Stimulated activated CD8-positive, alpha-beta memory T cell treated with anti-CD3 and anti-CD28 coated beads, Interleukin-12 subunit alpha, Interleukin-12 subunit beta, amount 100 ng/mL, for 24 hours (primary cell): ENCODE measurements around the gene FTCD.

Source experiments
- DNase-seq: peaks from one replicate; pipeline ENCODE4 v3.0.0-alpha.2; 2020; ENCODE audit errors: extremely low read depth

FTCD gene

DNA sequence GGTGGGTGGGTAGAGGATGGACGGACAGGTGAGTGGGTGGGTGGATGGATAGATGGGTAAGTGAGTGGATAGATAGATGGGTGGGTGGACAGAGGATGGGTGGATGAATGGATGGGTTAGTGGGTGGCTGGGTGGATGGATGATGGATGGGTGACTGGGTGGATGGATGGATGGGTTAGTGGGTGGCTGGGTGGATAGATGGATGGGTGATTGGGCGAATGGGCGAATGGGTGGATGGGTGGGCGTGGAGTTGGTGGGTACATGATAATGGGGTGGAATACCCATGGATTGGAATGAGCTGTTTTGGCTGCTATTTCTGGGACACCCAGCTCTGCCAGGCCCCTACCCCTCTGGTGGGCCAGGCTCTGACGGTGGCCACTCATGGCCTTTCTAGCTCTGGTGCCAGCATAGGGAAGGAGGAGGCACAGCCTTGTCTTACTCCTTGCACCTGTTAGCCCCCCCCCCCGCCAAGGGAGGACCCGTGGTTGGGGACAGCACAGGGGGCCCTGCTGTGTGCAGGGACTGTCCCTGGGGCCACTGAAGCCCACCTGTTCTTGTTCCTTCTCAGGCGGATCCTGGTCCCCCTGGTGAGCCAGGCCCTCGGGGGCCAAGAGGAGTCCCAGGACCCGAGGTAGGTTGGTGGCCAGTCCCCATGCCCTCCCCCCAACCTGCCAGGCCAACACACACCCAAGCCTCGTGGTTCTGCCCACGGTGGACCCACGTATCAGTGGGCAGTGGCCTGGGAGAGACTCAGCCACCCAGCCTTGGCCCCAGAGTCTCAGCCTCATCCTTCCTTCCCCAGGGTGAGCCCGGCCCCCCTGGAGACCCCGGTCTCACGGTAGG lies 31.1 kb downstream of the FTCD start:
- no peak for DNase-seq

GRCh38 chr21:46122758-46123683 lies 32.4 kb downstream of the FTCD start:
- DNase-seq: no peak

DNA sequence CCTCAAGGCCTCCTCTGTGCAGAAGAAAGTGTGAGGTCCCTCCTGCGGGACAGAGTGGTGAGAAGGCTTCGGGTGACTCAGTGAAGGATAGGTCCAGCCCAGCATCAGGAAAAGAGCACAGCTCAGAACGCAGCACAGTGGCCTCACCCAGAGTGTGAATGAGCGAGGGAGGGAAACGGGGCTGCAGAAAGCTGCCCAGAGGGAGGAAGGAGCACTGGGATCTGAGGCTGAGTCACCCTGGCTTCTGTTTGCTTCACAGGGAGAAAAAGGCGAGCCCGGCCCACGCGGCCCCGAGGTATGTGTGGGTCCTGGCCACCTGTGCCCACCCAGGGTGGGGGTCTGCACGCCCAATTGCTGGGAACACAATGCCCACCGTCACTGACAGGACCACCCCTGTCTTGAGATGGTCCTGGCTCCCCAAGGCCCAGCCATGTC lies 33.1 kb downstream of the FTCD start:
- DNase-seq: no peak

DNA sequence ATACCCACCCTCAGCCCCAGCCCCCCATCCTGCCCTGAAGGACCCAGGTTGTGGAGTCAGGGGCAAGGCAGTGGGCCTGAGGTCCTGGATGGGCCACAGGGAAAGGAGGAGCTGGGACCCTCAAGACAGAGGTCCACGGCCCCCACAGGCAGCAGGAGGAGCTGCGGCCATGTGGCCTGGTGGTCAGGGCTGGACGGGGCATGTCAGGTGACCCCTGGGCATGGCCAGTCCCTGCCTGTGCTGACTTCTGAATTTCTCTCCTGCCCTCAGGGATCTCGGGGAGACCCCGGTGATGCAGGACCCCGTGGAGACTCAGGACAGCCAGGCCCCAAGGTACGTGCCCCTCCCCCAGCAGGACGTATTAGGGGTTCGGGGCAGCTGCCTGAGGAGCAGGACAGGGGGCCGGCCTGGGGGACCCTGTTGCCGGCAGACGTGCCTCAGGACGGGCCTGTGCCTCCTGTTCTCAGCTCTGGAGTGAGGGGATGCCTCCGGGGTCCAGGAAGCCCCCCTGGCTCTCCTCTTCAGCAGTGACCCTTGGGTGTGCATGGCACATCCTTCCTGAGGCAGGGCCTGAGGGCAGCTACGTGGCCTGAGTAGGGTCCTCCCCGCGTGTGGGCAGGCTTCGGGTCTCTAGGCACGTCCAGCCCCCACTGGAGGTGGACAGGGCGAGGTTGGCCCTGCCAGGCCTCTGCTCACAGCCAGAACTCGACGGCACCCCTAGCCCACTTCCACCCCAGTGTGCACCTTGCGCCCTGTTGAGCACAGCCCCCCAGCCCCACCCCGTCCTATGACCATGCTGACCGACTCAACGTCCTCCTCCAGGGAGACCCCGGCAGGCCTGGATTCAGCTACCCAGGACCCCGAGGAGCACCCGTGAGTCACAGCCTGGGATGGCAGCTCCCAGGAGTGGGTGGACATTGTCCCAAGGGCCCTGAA lies 33.8 kb downstream of the FTCD start:
- DNase-seq: no peak

DNA sequence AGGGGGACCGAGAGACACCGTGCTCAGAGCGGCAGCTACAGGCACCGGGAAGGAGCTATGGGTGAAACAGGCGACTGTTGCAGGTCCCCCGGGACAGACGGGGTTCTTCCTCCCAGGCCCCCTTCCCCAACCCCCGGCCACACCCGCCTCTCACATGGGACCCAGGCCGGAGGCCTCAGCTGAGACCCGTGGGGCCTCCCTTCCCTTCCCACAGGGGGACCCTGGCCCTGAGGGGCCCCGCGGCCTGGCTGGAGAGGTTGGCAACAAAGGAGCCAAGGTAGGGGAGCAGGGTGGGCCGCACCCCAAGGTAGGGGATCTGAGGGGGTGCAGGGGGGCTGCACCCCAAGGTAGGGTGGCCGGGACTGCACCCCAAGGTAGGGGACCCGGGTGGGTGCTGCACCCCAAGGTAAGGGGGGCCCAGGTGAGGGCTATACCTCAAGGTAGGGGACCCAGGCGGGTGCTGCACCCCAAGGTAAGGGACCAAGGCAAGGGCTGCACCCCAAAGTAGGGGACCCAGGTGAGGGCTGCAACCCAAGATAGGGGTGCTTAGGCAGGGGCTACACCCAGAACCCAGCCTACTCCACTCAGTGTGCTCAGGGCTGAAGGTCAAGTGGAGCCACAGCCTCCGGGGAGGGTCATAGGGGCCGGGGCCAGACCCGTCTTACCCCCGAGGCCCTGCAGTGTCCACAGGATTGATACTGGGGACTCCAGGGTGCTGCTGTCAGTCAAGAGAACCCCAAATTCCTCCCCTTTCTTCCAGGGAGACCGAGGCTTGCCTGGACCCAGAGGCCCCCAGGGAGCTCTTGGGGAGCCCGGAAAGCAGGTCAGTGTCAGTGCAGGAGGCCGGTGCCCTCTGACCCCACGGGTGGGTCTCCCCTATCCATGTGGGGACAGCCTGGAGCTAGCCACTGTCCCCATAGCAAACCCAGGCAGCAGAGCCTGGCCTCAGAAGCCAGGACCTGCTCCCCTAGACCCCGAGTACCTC lies 34.8 kb downstream of the FTCD start:
- DNase-seq: no peak

GRCh38 chr21:46119637-46120271 lies 35.6 kb downstream of the FTCD start:
- DNase-seq: no peak

DNA sequence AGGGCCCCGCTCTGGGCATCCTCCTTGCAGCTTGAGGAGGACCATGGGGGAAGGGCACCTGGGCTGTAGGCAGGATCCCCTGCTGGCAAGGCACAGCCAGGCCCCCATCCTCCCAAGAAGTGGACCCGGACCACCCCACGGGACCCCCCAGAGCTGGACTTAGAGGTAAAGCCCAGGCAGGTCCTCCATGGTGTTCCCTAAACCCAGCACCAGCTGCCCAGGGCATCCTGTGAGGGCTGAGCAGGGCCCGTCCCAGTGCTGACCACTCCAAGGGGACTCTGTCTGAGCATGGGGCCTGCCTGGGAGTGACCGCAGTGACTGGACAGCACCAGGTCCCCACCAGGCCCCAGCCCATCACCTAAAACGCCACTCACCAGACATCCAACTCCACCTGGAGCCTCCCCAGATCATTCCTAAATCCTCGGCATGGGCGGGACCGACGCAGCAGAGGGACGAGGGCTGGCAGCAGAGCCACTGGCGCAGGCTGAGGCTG lies 36.2 kb downstream of the FTCD start:
- DNase-seq: no peak

DNA sequence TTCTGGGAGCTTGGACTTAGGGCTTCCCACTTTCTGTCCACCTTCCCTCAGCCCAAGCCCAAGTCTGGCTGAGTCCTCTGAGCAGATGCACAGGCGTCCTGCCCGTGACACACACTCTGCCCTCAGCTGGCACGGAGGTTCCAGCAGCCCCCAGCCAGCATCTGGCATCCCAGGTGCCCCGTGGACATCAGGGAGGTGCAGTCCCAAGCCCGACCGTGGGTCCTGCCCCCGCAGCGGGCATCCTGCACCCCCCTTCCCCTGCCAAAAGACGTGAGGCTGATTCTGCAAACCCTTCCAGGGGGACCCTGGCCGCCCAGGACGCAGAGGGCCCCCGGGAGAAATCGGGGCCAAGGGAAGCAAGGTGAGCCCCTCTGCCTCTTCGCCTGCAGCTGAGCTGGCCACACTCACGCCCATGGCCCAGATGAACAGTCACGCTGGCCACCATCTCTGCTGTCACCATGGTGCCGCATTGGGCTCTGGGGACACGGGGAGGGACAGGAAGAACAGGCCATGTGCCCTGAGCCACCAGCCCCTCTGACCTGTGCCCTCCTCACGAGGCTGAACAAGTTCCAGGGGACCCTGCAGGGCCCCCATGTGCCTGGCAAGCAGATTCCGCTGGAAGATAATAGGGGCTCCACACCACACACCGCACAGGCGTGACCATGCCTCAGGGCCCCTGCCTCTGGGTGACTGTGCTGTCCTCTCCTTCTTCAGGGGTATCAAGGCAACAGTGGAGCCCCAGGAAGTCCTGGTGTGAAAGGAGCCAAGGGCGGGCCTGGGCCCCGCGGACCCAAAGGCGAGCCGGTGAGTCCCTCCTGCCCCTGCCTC lies 36.8 kb downstream of the FTCD start:
- no peak for DNase-seq

- DNase-seq: no peak
Observed at GRCh38 chr21:46117586-46118315, 37.6 kb downstream of the FTCD start.

DNA sequence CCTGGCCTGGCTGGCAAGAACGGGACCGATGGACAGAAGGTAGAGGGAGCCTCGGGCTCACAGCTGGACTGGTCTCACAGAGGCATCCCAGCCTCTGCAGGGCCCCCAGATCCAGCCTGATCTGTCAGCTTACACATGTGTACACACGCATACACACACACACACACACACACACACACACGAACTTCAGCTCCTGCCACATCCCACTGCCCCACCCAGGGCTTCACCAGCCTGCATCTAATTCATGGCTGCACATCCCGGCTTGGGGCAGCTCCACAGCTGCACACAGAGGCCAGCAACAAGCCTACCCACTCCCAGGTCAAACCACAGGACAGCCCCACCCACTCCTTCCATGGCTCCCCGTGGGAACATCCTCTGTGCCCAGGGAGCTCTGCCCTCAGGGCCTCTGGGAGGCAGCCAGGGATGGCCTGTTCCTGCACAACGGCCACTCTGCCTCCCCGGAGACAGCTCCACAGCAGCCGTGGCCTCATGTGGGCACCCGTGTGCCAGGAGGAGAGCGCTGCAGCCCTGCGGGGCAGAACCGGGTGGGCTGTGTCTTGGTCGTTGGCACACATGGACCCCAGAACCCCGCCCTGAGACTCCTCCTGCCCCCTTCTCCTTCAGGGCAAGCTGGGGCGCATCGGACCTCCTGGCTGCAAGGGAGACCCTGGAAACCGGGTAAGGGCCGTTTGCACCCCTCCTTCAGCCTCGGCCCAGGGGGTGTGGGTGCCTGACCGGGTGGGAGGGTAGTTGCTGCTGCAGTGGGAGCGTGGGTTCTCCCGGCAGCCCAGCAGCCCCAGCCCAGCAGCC lies 38.4 kb downstream of the FTCD start:
- DNase-seq: no peak

GRCh38 chr21:46116189-46116775 lies 39.1 kb downstream of the FTCD start:
- no peak for DNase-seq

- no peak for DNase-seq
Observed at GRCh38 chr21:46115441-46116188, 39.8 kb downstream of the FTCD start.

DNA sequence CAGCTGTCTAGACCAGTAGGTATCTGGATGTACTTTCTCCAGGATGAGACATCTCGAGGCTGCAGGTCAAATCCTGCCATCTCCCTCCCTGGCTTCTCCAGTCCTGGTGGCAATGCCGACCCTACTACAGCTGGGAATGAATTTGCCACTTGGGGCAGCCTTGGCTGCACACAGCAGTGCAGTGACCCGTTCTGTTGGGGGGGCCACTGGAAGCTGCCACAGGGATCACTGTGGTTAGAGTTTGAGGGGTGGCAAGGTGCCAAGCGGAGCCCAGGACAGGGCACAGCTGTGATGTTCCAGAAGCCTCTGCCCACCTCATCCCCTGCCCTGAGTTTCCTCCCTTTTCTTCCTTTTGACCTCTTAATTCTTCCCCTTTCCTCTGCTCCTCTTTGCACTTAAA lies 40.4 kb downstream of the FTCD start:
- no peak for DNase-seq

DNA sequence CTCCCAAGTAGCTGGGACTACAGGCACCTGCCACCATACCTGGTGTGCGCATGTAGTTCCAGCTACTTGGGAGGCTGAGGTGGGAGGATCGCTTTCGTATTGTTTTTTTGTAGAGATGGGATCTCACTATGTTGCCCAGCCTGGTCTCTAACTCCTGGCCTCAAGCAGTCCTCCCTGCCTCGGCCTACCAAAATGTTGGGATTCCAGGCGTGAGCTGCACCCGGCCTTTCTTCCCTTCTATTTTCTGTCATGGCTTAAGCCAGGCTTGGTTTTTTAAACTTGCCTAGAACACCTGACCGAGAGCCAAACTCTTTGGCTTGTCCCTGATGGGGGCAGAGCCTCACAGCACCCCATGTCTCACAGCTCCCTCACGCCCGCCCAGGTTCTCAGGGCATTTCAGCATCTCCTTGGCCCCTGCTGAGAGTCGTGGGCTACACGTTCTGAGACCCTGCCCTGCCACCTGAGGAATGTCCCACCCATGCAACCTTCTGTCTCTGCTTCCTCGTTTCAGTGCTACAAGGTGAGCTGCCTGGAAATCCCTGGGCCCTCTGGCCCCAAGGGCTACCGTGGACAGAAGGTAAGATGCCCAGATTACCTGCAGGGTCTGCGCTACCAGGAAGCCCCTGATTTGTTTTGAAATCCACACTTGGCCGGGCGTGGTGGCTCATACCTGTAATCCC lies 41.7 kb downstream of the FTCD start:
- no peak for DNase-seq

GRCh38 chr21:46112725-46113215 lies 42.6 kb downstream of the FTCD start:
- DNase-seq: no peak
